NCI-H345 treated with DMSO at 0.1 percent for 48 hours (cell line): ENCODE results near the gene SND1.

Source experiments
- DNase-seq: peaks from one replicate; lab custom pipeline; 2025; ENCODE audit not compliant: unreplicated experiment; lab: John Stamatoyannopoulos, UW

Gene SND1

DNA sequence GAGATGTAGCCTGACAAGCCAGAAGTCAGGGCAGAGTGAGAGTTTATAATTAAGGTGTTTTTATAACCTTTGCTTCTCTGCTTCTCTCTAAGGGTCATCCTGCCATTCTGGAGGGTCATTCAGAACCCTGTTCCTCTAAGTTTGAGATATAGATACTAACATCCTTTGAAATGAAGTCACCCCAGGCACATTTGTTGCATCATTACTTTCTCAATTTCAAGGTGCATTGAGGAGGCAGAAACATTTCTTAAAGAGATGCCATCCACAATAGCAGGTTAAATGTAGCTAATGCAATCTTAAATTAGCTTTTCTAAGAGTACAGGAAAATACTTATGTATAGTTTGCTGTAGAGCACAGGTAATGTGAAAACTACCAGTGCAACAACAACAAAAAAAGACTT, 272.9 kb downstream of the SND1 start:
- no peak for DNase-seq

- DNase-seq: no peak
Observed at GRCh38 chr7:127927348-127927696, 275.3 kb downstream of the SND1 start.

DNA sequence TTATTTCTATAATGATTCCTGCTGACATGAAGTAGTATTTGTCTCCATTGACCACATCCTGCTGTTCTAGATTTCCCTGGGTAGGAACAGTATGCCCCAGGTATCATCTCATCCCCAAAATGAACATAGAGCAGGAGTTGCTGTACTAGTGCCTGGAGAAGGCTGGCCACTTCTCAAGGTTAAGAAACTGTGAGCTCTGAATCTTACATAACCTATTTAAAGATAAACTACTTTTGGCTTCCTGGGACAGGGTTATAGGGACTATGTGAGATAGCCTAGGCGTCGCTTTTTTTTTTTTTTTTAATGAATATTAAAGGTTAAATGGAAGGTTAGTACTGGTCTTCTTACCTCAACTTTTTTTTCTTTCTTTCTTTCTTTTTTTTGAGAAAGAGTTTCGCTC, 276.2 kb downstream of the SND1 start:
- DNase-seq: no peak

GRCh38 chr7:127928852-127929251, 276.9 kb downstream of the SND1 start:
- DNase-seq: no peak

DNA sequence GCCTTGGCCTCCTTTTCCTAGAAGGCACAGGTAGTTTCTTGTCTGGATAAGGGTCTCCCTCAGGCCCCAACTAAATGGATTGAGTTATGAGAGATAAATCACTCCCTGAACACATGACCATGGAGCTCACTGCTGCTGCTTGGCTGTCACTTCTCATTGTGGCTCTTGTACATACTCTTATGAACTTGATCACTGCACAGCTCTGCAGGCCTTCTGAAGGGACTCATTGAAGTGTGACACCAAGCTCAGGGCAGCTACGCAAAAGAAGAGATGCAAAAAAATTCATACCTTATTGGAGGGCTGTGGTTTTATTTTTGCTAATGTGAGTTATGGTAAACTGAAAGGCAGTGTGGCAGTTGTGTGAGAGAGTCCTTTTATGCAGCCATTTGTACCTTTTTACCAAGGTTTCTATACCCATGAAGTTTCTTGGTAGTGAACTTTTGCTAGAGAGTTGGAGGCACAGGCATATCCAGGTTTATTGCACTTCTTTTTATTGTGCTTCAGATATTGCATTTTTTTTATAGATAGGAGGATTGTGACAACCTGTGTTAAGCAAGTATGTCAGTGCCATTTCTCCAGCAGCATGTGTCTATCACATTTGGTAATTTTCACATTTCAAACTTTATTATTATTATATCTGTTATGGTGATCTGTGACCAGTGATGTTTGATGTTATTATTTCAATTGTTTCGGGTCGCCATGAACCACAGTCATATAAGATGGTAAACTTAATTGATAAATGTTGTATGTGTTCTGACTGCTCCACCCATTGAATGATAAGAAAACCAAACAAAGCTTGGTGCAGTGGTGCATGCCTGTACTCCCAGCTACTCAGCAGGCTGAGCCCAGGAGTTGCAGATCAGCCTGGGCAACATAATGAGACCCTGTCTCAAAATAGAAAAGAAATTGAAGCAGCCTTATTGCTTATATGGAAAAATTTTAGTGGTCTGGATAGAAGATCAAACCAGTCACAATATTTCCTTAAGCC, 278.6 kb downstream of the SND1 start:
- DNase-seq: no peak

GRCh38 chr7:127932076-127932475, 280.1 kb downstream of the SND1 start:
- DNase-seq: no peak

- DNase-seq: no peak
Observed at GRCh38 chr7:127932496-127932895, 280.5 kb downstream of the SND1 start.

- DNase-seq: no peak
Observed at GRCh38 chr7:127933146-127933545, 281.2 kb downstream of the SND1 start.

GRCh38 chr7:127934711-127935110, 282.7 kb downstream of the SND1 start:
- no peak for DNase-seq

GRCh38 chr7:127935847-127936376, 283.9 kb downstream of the SND1 start:
- DNase-seq: no peak

GRCh38 chr7:127937066-127937680, 285.2 kb downstream of the SND1 start:
- no peak for DNase-seq

- DNase-seq: no peak
Observed at GRCh38 chr7:127938588-127938987, 286.6 kb downstream of the SND1 start.

GRCh38 chr7:127940381-127941160, 288.6 kb downstream of the SND1 start:
- DNase-seq: no peak

- DNase-seq: no peak
Observed at GRCh38 chr7:127941476-127942210, 289.6 kb downstream of the SND1 start.

DNA sequence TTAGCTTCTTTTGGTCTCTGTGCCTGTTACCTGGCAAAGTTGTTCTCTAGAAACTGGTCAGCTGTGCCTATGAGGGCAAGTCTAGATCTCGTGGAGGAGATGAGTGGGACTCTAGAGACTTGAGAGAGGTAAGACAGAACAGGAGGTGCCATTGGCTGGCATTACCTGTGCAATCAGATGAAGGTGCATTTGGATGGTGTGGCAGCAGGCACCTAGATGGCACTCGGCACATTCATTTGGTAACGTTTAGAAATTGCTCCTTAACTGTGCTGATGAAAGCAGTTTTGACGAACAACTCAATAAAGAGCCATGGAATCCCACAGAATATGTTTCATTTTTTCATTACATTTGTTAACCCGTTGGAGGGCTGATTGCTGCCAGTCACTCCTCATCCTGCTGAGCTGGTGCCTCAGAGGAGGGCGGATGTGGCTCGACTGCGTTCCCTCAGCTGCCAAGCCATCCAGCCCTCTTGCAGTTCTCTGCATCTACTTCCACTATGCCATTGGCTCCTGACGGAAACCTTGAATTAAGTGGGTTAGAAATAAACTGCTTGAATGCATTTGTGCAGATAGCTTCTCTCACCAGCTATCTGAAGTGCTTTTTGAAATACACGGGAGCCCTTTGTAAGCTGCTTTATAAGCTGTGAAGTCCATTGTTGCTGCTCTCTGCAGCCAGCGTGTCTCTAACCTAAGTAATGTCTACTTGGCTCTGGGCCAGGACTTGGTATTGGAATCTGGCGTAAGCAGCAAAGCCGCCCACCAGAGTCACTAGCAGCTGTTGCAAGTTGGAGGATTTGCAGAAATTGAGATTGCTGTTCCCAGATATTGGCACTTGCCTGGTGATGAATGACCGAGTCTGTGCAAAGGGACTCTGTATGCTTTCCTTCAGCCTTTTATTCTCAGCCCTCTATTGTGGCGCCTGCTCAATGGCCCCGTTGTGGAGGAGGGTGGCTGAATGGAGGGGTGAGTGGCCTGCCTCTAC, 291.8 kb downstream of the SND1 start:
- peak; percentile 62 for DNase-seq

DNA sequence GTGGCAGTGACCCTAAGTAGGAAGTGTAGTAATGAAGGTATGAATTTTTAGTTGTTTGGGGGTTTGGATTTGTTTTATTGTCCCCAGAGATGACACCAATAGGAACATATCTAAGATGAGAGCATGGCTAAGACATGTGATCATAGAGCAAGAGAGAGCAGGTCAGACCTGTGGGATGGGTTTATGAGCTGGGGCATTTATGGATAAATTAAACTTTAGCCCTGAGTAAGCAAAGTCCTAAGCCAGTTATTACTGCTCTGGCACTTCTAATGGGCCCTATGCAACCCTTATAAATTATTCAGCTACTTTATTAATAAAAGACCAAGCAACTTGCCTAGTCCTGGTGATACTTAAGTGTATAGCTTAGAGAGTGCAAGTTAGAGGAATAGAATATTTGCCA, 294.1 kb downstream of the SND1 start:
- DNase-seq: no peak

DNA sequence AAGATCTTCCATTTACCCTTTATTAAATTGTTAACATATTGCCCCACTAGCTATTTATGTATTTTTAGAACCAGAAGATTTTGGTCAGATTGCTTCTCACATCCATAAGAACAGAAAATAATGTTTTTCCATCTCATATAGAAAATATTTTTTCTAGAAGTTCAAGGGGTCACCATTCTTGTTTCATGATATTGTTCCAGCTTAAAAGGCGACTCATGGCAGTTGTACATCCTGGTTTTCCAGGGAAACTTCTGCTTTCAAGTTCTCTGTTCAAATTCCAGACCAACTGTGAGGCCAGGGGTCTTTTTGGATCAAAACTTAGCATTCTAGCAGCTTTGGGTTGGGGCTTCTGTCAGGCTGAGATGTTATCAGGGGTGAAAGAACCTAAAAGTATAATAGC, 294.9 kb downstream of the SND1 start:
- DNase-seq: no peak

DNA sequence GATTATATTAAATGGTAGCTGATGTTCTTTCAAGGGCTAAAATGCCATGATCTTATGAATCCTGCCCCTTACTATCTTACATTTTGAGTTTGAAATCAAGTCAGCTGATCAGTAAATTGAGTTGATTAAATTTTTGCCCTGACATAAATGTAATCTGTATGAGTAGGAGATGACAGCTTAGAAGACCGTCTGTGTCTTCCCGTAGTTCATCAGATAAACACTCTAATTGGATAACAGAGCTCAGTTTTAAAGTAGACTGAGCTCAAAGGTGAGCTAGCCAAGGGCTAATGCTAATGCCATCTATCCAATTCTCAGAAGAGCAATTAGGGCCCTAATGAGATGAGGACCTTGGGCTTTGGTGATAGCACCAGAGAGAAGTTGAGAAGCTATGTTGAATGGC, 296.3 kb downstream of the SND1 start:
- DNase-seq: no peak

DNA sequence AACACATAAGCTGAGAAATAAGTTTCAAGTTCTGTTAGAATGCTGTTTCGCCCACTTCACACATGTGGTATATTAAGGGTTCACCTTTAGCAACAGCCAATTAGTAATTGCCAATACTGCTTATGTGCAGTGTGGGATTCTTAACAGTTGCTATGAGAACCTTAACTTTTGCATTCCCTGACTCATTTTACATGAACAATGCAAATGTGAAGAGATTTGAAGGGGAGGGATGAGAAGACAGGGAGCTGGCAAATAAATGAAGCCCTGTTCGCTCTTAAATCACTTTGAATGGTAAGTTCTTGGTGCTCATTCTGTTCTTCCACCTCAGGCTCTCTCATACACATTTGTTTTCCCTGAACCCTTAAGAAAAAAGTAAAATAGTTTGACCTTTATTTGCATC, 296.9 kb downstream of the SND1 start:
- no peak for DNase-seq
